GM18499 (cell line): ENCODE data around the gene ACY1.

Experiments used
- ATAC-seq: cut with Tn5 transposase; IDR thresholded peaks from one replicate; pipeline ENCODE4 v1.9.1; 2021; ENCODE audit warnings: moderate number of reproducible peaks; ENCODE audit not compliant: insufficient read depth, unreplicated experiment

ACY1 gene

GRCh38 chr3:51982838-51983577, at the start of gene ACY1:
Gene ACY1 (plus strand): TSS chr3:51983535. CDS start chr3:51984065, 530 bp downstream.
- ATAC-seq: no peak

- no peak for ATAC-seq
Measured at GRCh38 chr3:51934139-51934850, 49.0 kb upstream of the ACY1 start.

- ATAC-seq: no peak
Measured at GRCh38 chr3:51934991-51935885, 48.1 kb upstream of the ACY1 start.

GRCh38 chr3:51935886-51936755, 47.2 kb upstream of the ACY1 start:
- ATAC-seq: no peak

- no peak for ATAC-seq
Measured at GRCh38 chr3:51937014-51937413, 46.3 kb upstream of the ACY1 start.

GRCh38 chr3:51937611-51938450, 45.5 kb upstream of the ACY1 start:
- ATAC-seq: no peak

GRCh38 chr3:51938780-51939425, 44.4 kb upstream of the ACY1 start:
- ATAC-seq: no peak

GRCh38 chr3:51940648-51941462, 42.5 kb upstream of the ACY1 start:
- ATAC-seq: no peak

- ATAC-seq: no peak
Measured at GRCh38 chr3:51941463-51941797, 41.9 kb upstream of the ACY1 start.

- peak; percentile 94 for ATAC-seq
Measured at GRCh38 chr3:51941798-51942602, 41.3 kb upstream of the ACY1 start, which contains the start of the genes PARP3 and RRP9. Gene PARP3 (plus strand): TSS chr3:51942363. CDS start chr3:51943356, 993 bp downstream. Gene RRP9 (minus strand): TSS chr3:51941904. CDS start chr3:51941867, 37 bp downstream.

- no peak for ATAC-seq
Measured at GRCh38 chr3:51942603-51943450, 40.5 kb upstream of the ACY1 start.

GRCh38 chr3:51943451-51944391, 39.6 kb upstream of the ACY1 start:
- no peak for ATAC-seq

GRCh38 chr3:51944451-51945021, 38.8 kb upstream of the ACY1 start:
- no peak for ATAC-seq

- ATAC-seq: no peak
Measured at GRCh38 chr3:51945031-51945840, 38.1 kb upstream of the ACY1 start.
